ENCODE results near the gene FAM163A.
"Not testable (repeated sequence)": the region's sequence is repeated elsewhere in the genome, so short reads cannot be mapped to it uniquely, and the experiment has no call there.

Gene FAM163A

GRCh38 chr1:179742717-179743678 is at the start of gene FAM163A:
TSS of gene FAM163A (plus strand) at chr1:179743291. CDS start at chr1:179813098, 69,807 bp downstream.
- no peak for DNase-seq

GRCh38 chr1:179694530-179694929 is 48.6 kb upstream of the FAM163A start:
- not testable (repeated sequence) for DNase-seq

GRCh38 chr1:179702946-179703539 is 40.0 kb upstream of the FAM163A start:
- DNase-seq = no peak

- DNase-seq = no peak
Measured at GRCh38 chr1:179706339-179706941, 36.7 kb upstream of the FAM163A start.

- no peak for DNase-seq
Measured at GRCh38 chr1:179707406-179707805, 35.7 kb upstream of the FAM163A start.

- DNase-seq = no peak
Measured at GRCh38 chr1:179708434-179709195, 34.5 kb upstream of the FAM163A start.

- DNase-seq = no peak
Measured at GRCh38 chr1:179709841-179710329, 33.2 kb upstream of the FAM163A start.

- DNase-seq = no peak
Measured at GRCh38 chr1:179714159-179714558, 28.9 kb upstream of the FAM163A start.

- DNase-seq = no peak
Measured at GRCh38 chr1:179714623-179715022, 28.5 kb upstream of the FAM163A start.

GRCh38 chr1:179719272-179719671 is 23.8 kb upstream of the FAM163A start:
- no peak for DNase-seq

GRCh38 chr1:179728271-179728670 is 14.8 kb upstream of the FAM163A start:
- no peak for DNase-seq

GRCh38 chr1:179729881-179730280 is 13.2 kb upstream of the FAM163A start:
- DNase-seq = no peak

GRCh38 chr1:179731643-179732042 is 11.4 kb upstream of the FAM163A start:
- DNase-seq = no peak

GRCh38 chr1:179742291-179742690 is 800 bp upstream of the FAM163A start:
- DNase-seq = no peak

GRCh38 chr1:179743679-179744400 is 749 bp downstream of the FAM163A start:
- no peak for DNase-seq

GRCh38 chr1:179744401-179745130 is 1.5 kb downstream of the FAM163A start:
- DNase-seq = no peak

GRCh38 chr1:179745131-179745611 is 2.1 kb downstream of the FAM163A start:
- DNase-seq = no peak

GRCh38 chr1:179745743-179746142 is 2.7 kb downstream of the FAM163A start:
- no peak for DNase-seq

GRCh38 chr1:179747611-179748010 is 4.5 kb downstream of the FAM163A start:
- no peak for DNase-seq

GRCh38 chr1:179748772-179749171 is 5.7 kb downstream of the FAM163A start:
- no peak for DNase-seq

GRCh38 chr1:179750630-179751029 is 7.5 kb downstream of the FAM163A start:
- DNase-seq = no peak
